Natural killer cell treated with Interleukin-12 subunit alpha and Interleukin-12 subunit beta and Interleukin-15 and Interleukin-18, amount 100 ng/mL, for 72 hours (primary cell): ENCODE data around the gene TTC1. TPM values are rescaled to one million over a fixed set of nuclear protein-coding genes. Genes with fewer than 3 reads are reported as not detected.

ENCODE experiments used
- ATAC-seq, 2 donors: fragments of 150-1000 bp; cut with Tn5 transposase in 1 of 2; sonication (Bioruptor Pico), chemical (Tn5 transposase) in 1 of 2; 2 replicates each; pipeline ENCODE4 v1.10.0; 2021
- DNase-seq: peaks from one replicate; pipeline ENCODE4 v3.0.0; 2022; ENCODE audit warnings: low spot score
- H3K27ac Mint-ChIP-seq, 2 donors: 1 replicate in 1 of 2; 2 replicates in 1 of 2; pipeline ENCODE4 v1.8.0; 2022; ENCODE audit warnings: mixed read lengths in 2 of 2, mild to moderate bottlenecking in 1 of 2, moderate library complexity in 1 of 2
- H3K27me3 Mint-ChIP-seq, 2 donors: 1 replicate in 1 of 2; 2 replicates in 1 of 2; pipeline ENCODE4 v1.8.0; 2022; ENCODE audit warnings: mixed read lengths in 2 of 2
- H3K36me3 Mint-ChIP-seq: one replicate; pipeline ENCODE4 v1.8.0; 2022; ENCODE audit warnings: mixed read lengths
- H3K4me1 Mint-ChIP-seq, 2 donors: 1 replicate in 1 of 2; 2 replicates in 1 of 2; pipeline ENCODE4 v1.8.0; 2022; ENCODE audit warnings: low read depth in 2 of 2, mixed read lengths in 2 of 2, mild to moderate bottlenecking in 1 of 2
- H3K4me3 Mint-ChIP-seq: one replicate; pipeline ENCODE4 v1.8.0; 2022; ENCODE audit warnings: mixed read lengths
- H3K9me3 Mint-ChIP-seq: 2 replicates; pipeline ENCODE4 v1.8.0; 2022; ENCODE audit warnings: mixed read lengths
- total RNA-seq, 2 donors: library from RNA; stranded (reverse); gene quantifications; one replicate each; pipeline ENCODE4 v1.2.3, GENCODE V29; 2022

TTC1 gene
- total RNA-seq, 2 donors from 2014 or later, result 53.8 to 56.6 TPM

- Mint-ChIP-seq H3K36me3 (peaks cover 22% of the 10 kb centered on the region), H3K4me1 (peaks cover 0 to 6% of the 10 kb centered on the region in 2 donors), H3K27me3 (no peaks in the 10 kb centered on the region), H3K9me3 (no peaks in the 10 kb centered on the region), H3K27ac (no peak overlapping the region), H3K4me3 (no peak overlapping the region)
- DNase-seq (no peak), ATAC-seq (no peak)
These were observed 31.0 kb downstream of the TTC1 start for GRCh38 chr5:160039810-160040470.

- peaks cover 0 to 6% of the 10 kb centered on the region in 2 donors for H3K4me1 Mint-ChIP-seq
- no peaks in the 10 kb centered on the region for H3K9me3 Mint-ChIP-seq
- no peak overlapping the region for H3K4me3 Mint-ChIP-seq
- H3K27me3 Mint-ChIP-seq, result no peaks in the 10 kb centered on the region
- DNase-seq (no peak), ATAC-seq (no peak)
- peaks cover 20% of the 10 kb centered on the region for H3K36me3 Mint-ChIP-seq
- no peak overlapping the region for H3K27ac Mint-ChIP-seq
These were observed 31.5 kb downstream of the TTC1 start for GRCh38 chr5:160040471-160040835.

- H3K27me3 Mint-ChIP-seq, result no peaks in the 10 kb centered on the region
- peaks cover 0 to 6% of the 10 kb centered on the region in 2 donors for H3K4me1 Mint-ChIP-seq
- no peak overlapping the region for H3K27ac Mint-ChIP-seq
- H3K9me3 Mint-ChIP-seq, result no peaks in the 10 kb centered on the region
- no peak for DNase-seq
- no peak overlapping the region for H3K4me3 Mint-ChIP-seq
- no peak for ATAC-seq
- peaks cover 14% of the 10 kb centered on the region for H3K36me3 Mint-ChIP-seq
These were observed 33.7 kb downstream of the TTC1 start for GRCh38 chr5:160042671-160043070.

GRCh38 chr5:160044391-160044804 is 35.5 kb downstream of the TTC1 start:
- DNase-seq, result no peak
- H3K4me1 Mint-ChIP-seq, result peaks cover 0 to 6% of the 10 kb centered on the region in 2 donors
- H3K36me3 Mint-ChIP-seq, result peaks cover 17% of the 10 kb centered on the region
- peak; percentile 27 to 32 for ATAC-seq
- peak overlapping the region in 1 of 2 donors; percentile 11 for H3K27ac Mint-ChIP-seq
- no peaks in the 10 kb centered on the region for H3K27me3 Mint-ChIP-seq
- H3K4me3 Mint-ChIP-seq, result no peak overlapping the region
- H3K9me3 Mint-ChIP-seq, result no peaks in the 10 kb centered on the region

- Mint-ChIP-seq H3K27me3 (no peaks in the 10 kb centered on the region), H3K4me3 (no peak overlapping the region), H3K9me3 (no peaks in the 10 kb centered on the region), H3K4me1 (peaks cover 0 to 6% of the 10 kb centered on the region in 2 donors), H3K27ac (no peak overlapping the region), H3K36me3 (peaks cover 18% of the 10 kb centered on the region)
- ATAC-seq (no peak), DNase-seq (no peak)
These were observed 36.0 kb downstream of the TTC1 start for GRCh38 chr5:160044967-160045366.

GRCh38 chr5:160047423-160047822 is 38.5 kb downstream of the TTC1 start:
- H3K36me3 Mint-ChIP-seq, result peaks cover 25% of the 10 kb centered on the region
- H3K9me3 Mint-ChIP-seq, result no peaks in the 10 kb centered on the region
- H3K4me1 Mint-ChIP-seq, result peaks cover 0 to 6% of the 10 kb centered on the region in 2 donors
- H3K27me3 Mint-ChIP-seq, result no peaks in the 10 kb centered on the region
- H3K27ac Mint-ChIP-seq, result no peak overlapping the region
- ATAC-seq (no peak), DNase-seq (no peak)
- H3K4me3 Mint-ChIP-seq, result no peak overlapping the region

GRCh38 chr5:160048131-160048530 is 39.2 kb downstream of the TTC1 start:
- Mint-ChIP-seq H3K36me3 (peaks cover 25% of the 10 kb centered on the region), H3K27ac (no peak overlapping the region), H3K4me3 (no peak overlapping the region), H3K4me1 (peaks cover 0 to 6% of the 10 kb centered on the region in 2 donors), H3K27me3 (no peaks in the 10 kb centered on the region), H3K9me3 (no peaks in the 10 kb centered on the region)
- ATAC-seq, result no peak
- DNase-seq, result no peak

GRCh38 chr5:160049099-160049498 is 40.2 kb downstream of the TTC1 start:
- no peak for ATAC-seq
- peaks cover 0 to 5% of the 10 kb centered on the region in 2 donors for H3K4me1 Mint-ChIP-seq
- H3K4me3 Mint-ChIP-seq, result no peak overlapping the region
- no peak for DNase-seq
- no peak overlapping the region for H3K27ac Mint-ChIP-seq
- peaks cover 25% of the 10 kb centered on the region for H3K36me3 Mint-ChIP-seq
- no peaks in the 10 kb centered on the region for H3K9me3 Mint-ChIP-seq
- no peaks in the 10 kb centered on the region for H3K27me3 Mint-ChIP-seq

- no peaks in the 10 kb centered on the region for H3K4me1 Mint-ChIP-seq
- ATAC-seq (no peak), DNase-seq (no peak)
- no peak overlapping the region for H3K27ac Mint-ChIP-seq
- H3K4me3 Mint-ChIP-seq, result no peak overlapping the region
- H3K27me3 Mint-ChIP-seq, result no peaks in the 10 kb centered on the region
- H3K9me3 Mint-ChIP-seq, result no peaks in the 10 kb centered on the region
- H3K36me3 Mint-ChIP-seq, result peaks cover 16% of the 10 kb centered on the region
These were observed 45.1 kb downstream of the TTC1 start for GRCh38 chr5:160054047-160054446.

- ATAC-seq (no peak), DNase-seq (no peak)
- H3K4me1 Mint-ChIP-seq, result no peaks in the 10 kb centered on the region
- H3K4me3 Mint-ChIP-seq, result no peak overlapping the region
- H3K27me3 Mint-ChIP-seq, result no peaks in the 10 kb centered on the region
- no peaks in the 10 kb centered on the region for H3K9me3 Mint-ChIP-seq
- no peak overlapping the region for H3K27ac Mint-ChIP-seq
- peaks cover 18% of the 10 kb centered on the region for H3K36me3 Mint-ChIP-seq
These were observed 45.9 kb downstream of the TTC1 start for GRCh38 chr5:160054831-160055230.

- no peaks in the 10 kb centered on the region for H3K9me3 Mint-ChIP-seq
- no peak overlapping the region for H3K4me3 Mint-ChIP-seq
- ATAC-seq (no peak), DNase-seq (no peak)
- no peaks in the 10 kb centered on the region for H3K27me3 Mint-ChIP-seq
- no peak overlapping the region for H3K27ac Mint-ChIP-seq
- H3K36me3 Mint-ChIP-seq, result peaks cover 15% of the 10 kb centered on the region
- peaks cover 0 to 3% of the 10 kb centered on the region in 2 donors for H3K4me1 Mint-ChIP-seq
These were observed 48.3 kb downstream of the TTC1 start for GRCh38 chr5:160057256-160057655.

- H3K27me3 Mint-ChIP-seq, result no peaks in the 10 kb centered on the region
- H3K9me3 Mint-ChIP-seq, result no peaks in the 10 kb centered on the region
- no peak for ATAC-seq
- H3K36me3 Mint-ChIP-seq, result peaks cover 15% of the 10 kb centered on the region
- DNase-seq, result no peak
- no peak overlapping the region for H3K27ac Mint-ChIP-seq
- peaks cover 0 to 6% of the 10 kb centered on the region in 2 donors for H3K4me1 Mint-ChIP-seq
- H3K4me3 Mint-ChIP-seq, result no peak overlapping the region
These were observed 51.1 kb downstream of the TTC1 start for GRCh38 chr5:160060001-160060400.

- Mint-ChIP-seq H3K4me1 (peaks cover 0 to 6% of the 10 kb centered on the region in 2 donors), H3K27me3 (no peaks in the 10 kb centered on the region), H3K27ac (no peak overlapping the region), H3K4me3 (no peak overlapping the region), H3K9me3 (no peaks in the 10 kb centered on the region), H3K36me3 (peaks cover 16% of the 10 kb centered on the region)
- DNase-seq (no peak), ATAC-seq (no peak)
These were observed 52.8 kb downstream of the TTC1 start for GRCh38 chr5:160061770-160062169.

- no peak for ATAC-seq
- peaks cover 13% of the 10 kb centered on the region for H3K36me3 Mint-ChIP-seq
- H3K27me3 Mint-ChIP-seq, result no peaks in the 10 kb centered on the region
- no peaks in the 10 kb centered on the region for H3K9me3 Mint-ChIP-seq
- DNase-seq, result no peak
- H3K4me3 Mint-ChIP-seq, result no peak overlapping the region
- H3K4me1 Mint-ChIP-seq, result peaks cover 0 to 6% of the 10 kb centered on the region in 2 donors
- H3K27ac Mint-ChIP-seq, result no peak overlapping the region
These were observed 55.5 kb downstream of the TTC1 start for GRCh38 chr5:160064417-160064810.
